PC-3 (cell line): ENCODE data around the gene TMUB1. TPM values are rescaled to one million over a fixed set of nuclear protein-coding genes. Genes with fewer than 3 reads are reported as not detected.
A peak's percentile ranks its signal among the peaks of the same experiment; 100 is the strongest.

Experiments
- ATAC-seq: fragments of 200-7000 bp; cut with Tn5 transposase; 2 replicates; pipeline ENCODE4 v1.9.1; 2020; ENCODE audit warnings: mild to moderate bottlenecking, moderate library complexity
- BruUV-seq: library from RNA; stranded (reverse); fragments of 400-500 nt; replicated peaks from 2 replicates; lab custom pipeline; 2021; lab: Mats Ljungman, UMichigan
- CTCF ChIA-PET: fragments of 300-600 bp; sonication (Branson Sonifier 250); formaldehyde crosslinking; loops from one replicate; lab custom pipeline; 2022; ENCODE audit warnings: antibody characterized with exemption; lab: Charles Lee
- POLR2A ChIA-PET: fragments of 300-600 bp; sonication (Branson Sonifier 250); formaldehyde crosslinking; loops from one replicate; lab custom pipeline; 2022; ENCODE audit warnings: antibody characterized with exemption; ENCODE audit not compliant: unreplicated experiment; lab: Charles Lee
- DNase-seq: peaks from one replicate; pipeline ENCODE4 v3.0.0-alpha.2; 2015
- H2AFZ ChIP-seq: fragments of 300-600 bp; sonication (generic); 2 replicates; pipeline ENCODE4 v1.6.0; 2016; ENCODE audit warnings: antibody characterized with exemption, low read length
- H3F3A ChIP-seq: fragments of 300-600 bp; sonication (generic); one replicate; pipeline ENCODE4 v1.6.0; 2017; ENCODE audit warnings: antibody characterized with exemption, low read length, control low read depth, mild to moderate bottlenecking; ENCODE audit not compliant: unreplicated experiment
- H3K27ac ChIP-seq: fragments of 300-600 bp; sonication (generic); 2 replicates; pipeline ENCODE4 v1.5.1; 2016; ENCODE audit warnings: mild to moderate bottlenecking, low read length
- H3K27me3 ChIP-seq: fragments of 300-600 bp; sonication (generic); 2 replicates; pipeline ENCODE4 v1.6.1; 2016; ENCODE audit warnings: low read length, mixed read lengths
- H3K36me3 ChIP-seq: fragments of 300-600 bp; sonication (generic); 2 replicates; pipeline ENCODE4 v1.6.1; 2016; ENCODE audit warnings: low read depth, mixed run types, low read length, mixed read lengths
- H3K4me1 ChIP-seq: fragments of 300-600 bp; sonication (generic); 2 replicates; pipeline ENCODE4 v1.5.1; 2016; ENCODE audit warnings: low read length; ENCODE audit not compliant: insufficient read depth
- H3K4me2 ChIP-seq: fragments of 300-600 bp; sonication (generic); 2 replicates; pipeline ENCODE4 v1.6.0; 2016; ENCODE audit warnings: low read length
- H3K4me3 ChIP-seq: fragments of 300-600 bp; sonication (generic); 2 replicates; pipeline ENCODE4 v1.5.1; 2016; ENCODE audit warnings: mild to moderate bottlenecking, low read length, mixed read lengths
- H3K79me2 ChIP-seq: fragments of 300-600 bp; sonication (generic); 2 replicates; pipeline ENCODE4 v1.6.1; 2017; ENCODE audit warnings: low read length, mixed read lengths
- H3K9ac ChIP-seq: fragments of 300-600 bp; sonication (generic); 2 replicates; pipeline ENCODE4 v1.6.0; 2016; ENCODE audit warnings: mild to moderate bottlenecking, low read length
- H3K9me2 ChIP-seq: fragments of 300-600 bp; sonication (generic); replicated peaks from 2 replicates; pipeline ENCODE4 v1.6.1; 2016; ENCODE audit warnings: mixed run types, low read length, mixed read lengths
- H3K9me3 ChIP-seq: fragments of 300-600 bp; sonication (generic); 2 replicates; pipeline ENCODE4 v1.6.1; 2016; ENCODE audit warnings: low read length, mixed read lengths
- H4K20me1 ChIP-seq: fragments of 300-600 bp; sonication (generic); 2 replicates; pipeline ENCODE4 v1.6.1; 2016; ENCODE audit warnings: low read length, mixed read lengths
- EZH2 ChIP-seq: fragments of 300-600 bp; sonication (generic); IDR thresholded peaks from one replicate; pipeline ENCODE4 v1.6.1; 2017; ENCODE audit warnings: antibody characterized with exemption, mild to moderate bottlenecking, low read length; ENCODE audit not compliant: unreplicated experiment
- EZH2phosphoT487 ChIP-seq: fragments of 300-600 bp; sonication (generic); IDR thresholded peaks from 2 replicates; pipeline ENCODE4 v1.6.1; 2018; ENCODE audit warnings: mild to moderate bottlenecking, antibody characterized with exemption, low read length, borderline replicate concordance
- intact Hi-C: fragments of 100-400 bp; cut with micrococcal nuclease; formaldehyde crosslinking; loops from 2 replicates; pipeline ENCODE4 v1.9.0; 2023
- total RNA-seq: library from RNA; depleted of rRNA; stranded (reverse); fragments of >200 nt; gene quantifications from 2 replicates; pipeline ENCODE4 v1.2.3, GENCODE V29; 2014
- TF ChIP-seq, protein P1 (sequence below): fragments of 300-600 bp; sonication (generic); conservative IDR thresholded peaks from 2 replicates; pipeline ENCODE4 v1.5.1; 2017; ENCODE audit warnings: antibody characterized with exemption, low read depth, mild to moderate bottlenecking, low read length

TMUB1 gene
- total RNA-seq, 1 experiment from 2014 or later, result 52.1 TPM

DNA sequence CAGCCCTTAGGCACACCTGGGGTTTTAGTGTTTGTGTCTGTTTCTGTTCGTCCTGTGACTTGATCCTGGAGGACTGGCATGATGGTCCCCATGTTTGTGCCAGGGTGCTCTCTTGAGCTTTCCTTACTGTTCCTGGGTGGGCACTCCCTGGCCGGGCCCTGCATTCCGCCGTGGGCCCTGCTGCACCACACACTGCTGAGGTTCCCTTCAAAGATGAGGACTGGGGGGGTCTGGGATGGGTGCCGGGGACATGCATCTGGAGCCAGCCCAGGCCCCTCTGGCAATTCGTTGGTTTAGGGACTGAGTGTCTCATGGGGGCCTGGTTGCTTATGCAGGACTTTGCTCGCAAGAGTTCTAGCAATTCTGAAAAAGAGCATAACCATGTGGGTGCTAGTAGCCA is 7.7 kb upstream of the TMUB1 start:
- POLR2A ChIA-PET, result no interaction called here
- H3K4me3 ChIP-seq, result no peak overlapping the region
- CTCF ChIA-PET, result no interaction called here

GRCh38 chr7:151089893-151090730 is 6.8 kb upstream of the TMUB1 start:
- TF ChIP-seq EZH2, result no peak
- TF ChIP-seq, protein P1, sequence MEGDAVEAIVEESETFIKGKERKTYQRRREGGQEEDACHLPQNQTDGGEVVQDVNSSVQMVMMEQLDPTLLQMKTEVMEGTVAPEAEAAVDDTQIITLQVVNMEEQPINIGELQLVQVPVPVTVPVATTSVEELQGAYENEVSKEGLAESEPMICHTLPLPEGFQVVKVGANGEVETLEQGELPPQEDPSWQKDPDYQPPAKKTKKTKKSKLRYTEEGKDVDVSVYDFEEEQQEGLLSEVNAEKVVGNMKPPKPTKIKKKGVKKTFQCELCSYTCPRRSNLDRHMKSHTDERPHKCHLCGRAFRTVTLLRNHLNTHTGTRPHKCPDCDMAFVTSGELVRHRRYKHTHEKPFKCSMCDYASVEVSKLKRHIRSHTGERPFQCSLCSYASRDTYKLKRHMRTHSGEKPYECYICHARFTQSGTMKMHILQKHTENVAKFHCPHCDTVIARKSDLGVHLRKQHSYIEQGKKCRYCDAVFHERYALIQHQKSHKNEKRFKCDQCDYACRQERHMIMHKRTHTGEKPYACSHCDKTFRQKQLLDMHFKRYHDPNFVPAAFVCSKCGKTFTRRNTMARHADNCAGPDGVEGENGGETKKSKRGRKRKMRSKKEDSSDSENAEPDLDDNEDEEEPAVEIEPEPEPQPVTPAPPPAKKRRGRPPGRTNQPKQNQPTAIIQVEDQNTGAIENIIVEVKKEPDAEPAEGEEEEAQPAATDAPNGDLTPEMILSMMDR, result no peak
- no peak for TF ChIP-seq EZH2phosphoT487
- no peak overlapping the region for H3K4me3 ChIP-seq
- DNase-seq, result no peak
- ATAC-seq, result no peak
- H3K4me2 ChIP-seq, result peak overlapping the region; percentile 100; the same call in 1 of the 2 replicates
- H3K9me3 ChIP-seq, result no peaks in the 10 kb centered on the region
- H3K9me2 ChIP-seq, result no peaks in the 10 kb centered on the region
- intact Hi-C loops, result loop anchor here (1.0 kb wide), 1 partner anchor 23 kb away; no protein-coding TSS in a partner anchor
- no peak overlapping the region for H3K9ac ChIP-seq
- H2AFZ ChIP-seq, result no peak overlapping the region
- H3K27me3 ChIP-seq, result no peaks in the 10 kb centered on the region
- peaks cover 30% of the 10 kb centered on the region for H3K4me1 ChIP-seq
- no peaks in the 10 kb centered on the region; the same call in 1 of the 2 replicates for H3K36me3 ChIP-seq
- BruUV-seq, result no TSS peak
- peaks cover 29% of the 10 kb centered on the region for H4K20me1 ChIP-seq
- 0 out of 2 replicates have a peak overlapping the region, but pooled peaks have one; percentile 42 for H3K27ac ChIP-seq
- ChIA-PET POLR2A (no interaction called here), CTCF (no interaction called here)
- peaks cover 84% of the 10 kb centered on the region for H3K79me2 ChIP-seq
- H3F3A ChIP-seq, result no peaks in the 10 kb centered on the region

More for the DNA sequence above, 7.7 kb upstream of the TMUB1 start:
- Histone ChIP-seq H3K36me3 (no peaks in the 10 kb centered on the region; the same call in 1 of the 2 replicates), H3K27ac (no peak overlapping the region), H3K79me2 (peaks cover 93% of the 10 kb centered on the region), H3K9me2 (no peaks in the 10 kb centered on the region), H2AFZ (no peak overlapping the region), H3K9me3 (no peaks in the 10 kb centered on the region), H3K27me3 (no peaks in the 10 kb centered on the region), H3F3A (no peaks in the 10 kb centered on the region), H3K9ac (no peak overlapping the region), H3K4me2 (no peak overlapping the region), H4K20me1 (peaks cover 34% of the 10 kb centered on the region), H3K4me1 (peaks cover 23% of the 10 kb centered on the region)
- BruUV-seq, result no TSS peak
- intact Hi-C loops, result no loop called here
- no peak for DNase-seq
- TF ChIP-seq, protein P1, result no peak
- TF ChIP-seq EZH2, result no peak
- no peak for TF ChIP-seq EZH2phosphoT487
- no peak for ATAC-seq
